ENCODE results near the gene RAPGEF1.

GRCh38 chr9:131616983-131617604 is 122.8 kb downstream of the RAPGEF1 start:
- TF ChIP-seq CTCF (IDR thresholded peaks at IDR 0.05) (no peak), ATOH8 (CRISPR knock-in tag; IDR thresholded peaks at IDR 0.05; ENCODE audit: low read depth) (no peak), ELK1 (IDR thresholded peaks at IDR 0.05; ENCODE audit: low read depth, low read length) (no peak), EHMT2 (IDR thresholded peaks at IDR 0.05; ENCODE audit: low read depth) (no peak), HMGXB4 (CRISPR knock-in tag; IDR thresholded peaks at IDR 0.05; ENCODE audit: borderline replicate concordance) (no peak), USF2 (IDR thresholded peaks at IDR 0.05) (no peak), CEBPB (IDR thresholded peaks at IDR 0.05) (0 out of 4 replicates have a peak, but pooled peaks of 1 of the 2 experiments have one; percentile 15), POLR2A (IDR thresholded peaks at IDR 0.05; ENCODE audit: low read length) (no peak)
